Measurements from ENCODE around the gene HAPLN2.
A peak's percentile ranks its signal among the peaks of the same experiment; 100 is the strongest.
"Not testable (repeated sequence)": the region's sequence is repeated elsewhere in the genome, so short reads cannot be mapped to it uniquely, and the experiment has no call there.

Gene HAPLN2

DNA sequence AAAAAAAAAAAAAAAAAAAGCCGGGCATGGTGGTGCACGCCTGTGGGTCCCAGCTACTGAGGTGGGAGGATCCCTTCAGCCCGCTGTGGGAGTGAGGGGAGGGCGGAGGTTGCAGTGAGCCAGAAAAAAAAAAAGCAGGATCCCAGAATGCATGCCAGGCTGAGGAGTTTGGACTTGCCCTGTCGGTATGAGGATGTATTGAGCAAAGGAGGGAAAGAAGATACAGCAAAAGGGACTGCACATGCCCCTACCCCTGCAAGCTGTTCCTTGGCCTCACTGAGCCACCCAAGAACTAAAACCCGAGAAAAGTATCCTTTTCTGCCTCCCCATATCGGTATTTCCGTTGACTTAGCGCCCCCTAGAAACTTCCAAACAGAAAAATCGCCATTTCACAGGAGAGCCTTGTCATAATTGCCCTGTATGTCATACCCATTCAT, 16.6 kb upstream of the HAPLN2 start (continued):
- TF ChIP-seq, protein P1, sequence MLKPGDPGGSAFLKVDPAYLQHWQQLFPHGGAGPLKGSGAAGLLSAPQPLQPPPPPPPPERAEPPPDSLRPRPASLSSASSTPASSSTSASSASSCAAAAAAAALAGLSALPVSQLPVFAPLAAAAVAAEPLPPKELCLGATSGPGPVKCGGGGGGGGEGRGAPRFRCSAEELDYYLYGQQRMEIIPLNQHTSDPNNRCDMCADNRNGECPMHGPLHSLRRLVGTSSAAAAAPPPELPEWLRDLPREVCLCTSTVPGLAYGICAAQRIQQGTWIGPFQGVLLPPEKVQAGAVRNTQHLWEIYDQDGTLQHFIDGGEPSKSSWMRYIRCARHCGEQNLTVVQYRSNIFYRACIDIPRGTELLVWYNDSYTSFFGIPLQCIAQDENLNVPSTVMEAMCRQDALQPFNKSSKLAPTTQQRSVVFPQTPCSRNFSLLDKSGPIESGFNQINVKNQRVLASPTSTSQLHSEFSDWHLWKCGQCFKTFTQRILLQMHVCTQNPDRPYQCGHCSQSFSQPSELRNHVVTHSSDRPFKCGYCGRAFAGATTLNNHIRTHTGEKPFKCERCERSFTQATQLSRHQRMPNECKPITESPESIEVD (tag by site-specific recombination; IDR thresholded peaks at IDR 0.05), result no peak; the same call in 1 of the 2 replicates
- peak; percentile 39; the same call in 1 of the 2 replicates for TF ChIP-seq KLF1 (tag by site-specific recombination; IDR thresholded peaks at IDR 0.05)
- no peak for TF ChIP-seq ZNF146 (tag by site-specific recombination; IDR thresholded peaks at IDR 0.05)
- TF ChIP-seq GLI2 (tag by site-specific recombination; IDR thresholded peaks at IDR 0.05; ENCODE audit: borderline replicate concordance, low read depth), result no peak
- TF ChIP-seq ZNF366 (tag by site-specific recombination; conservative IDR thresholded peaks at IDR 0.05), result peak; percentile 22; the same call in 1 of the 2 replicates
- TF ChIP-seq ZBTB17 (tag by site-specific recombination; IDR thresholded peaks at IDR 0.05), result peak; percentile 59
- TF ChIP-seq ZNF707 (tag by site-specific recombination; IDR thresholded peaks at IDR 0.05), result no peak
- TF ChIP-seq ZNF510 (tag by site-specific recombination; IDR thresholded peaks at IDR 0.05; ENCODE audit: insufficient replicate concordance), result no peak
- no peak for TF ChIP-seq ZNF394 (tag by site-specific recombination; IDR thresholded peaks at IDR 0.05; ENCODE audit: borderline replicate concordance)
- TF ChIP-seq, protein P2, sequence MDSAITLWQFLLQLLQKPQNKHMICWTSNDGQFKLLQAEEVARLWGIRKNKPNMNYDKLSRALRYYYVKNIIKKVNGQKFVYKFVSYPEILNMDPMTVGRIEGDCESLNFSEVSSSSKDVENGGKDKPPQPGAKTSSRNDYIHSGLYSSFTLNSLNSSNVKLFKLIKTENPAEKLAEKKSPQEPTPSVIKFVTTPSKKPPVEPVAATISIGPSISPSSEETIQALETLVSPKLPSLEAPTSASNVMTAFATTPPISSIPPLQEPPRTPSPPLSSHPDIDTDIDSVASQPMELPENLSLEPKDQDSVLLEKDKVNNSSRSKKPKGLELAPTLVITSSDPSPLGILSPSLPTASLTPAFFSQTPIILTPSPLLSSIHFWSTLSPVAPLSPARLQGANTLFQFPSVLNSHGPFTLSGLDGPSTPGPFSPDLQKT (IDR thresholded peaks at IDR 0.05; ENCODE audit: borderline replicate concordance, low read depth, low read length), result peak; percentile 3; the same call in 1 of the 2 replicates
- TF ChIP-seq, protein P3, sequence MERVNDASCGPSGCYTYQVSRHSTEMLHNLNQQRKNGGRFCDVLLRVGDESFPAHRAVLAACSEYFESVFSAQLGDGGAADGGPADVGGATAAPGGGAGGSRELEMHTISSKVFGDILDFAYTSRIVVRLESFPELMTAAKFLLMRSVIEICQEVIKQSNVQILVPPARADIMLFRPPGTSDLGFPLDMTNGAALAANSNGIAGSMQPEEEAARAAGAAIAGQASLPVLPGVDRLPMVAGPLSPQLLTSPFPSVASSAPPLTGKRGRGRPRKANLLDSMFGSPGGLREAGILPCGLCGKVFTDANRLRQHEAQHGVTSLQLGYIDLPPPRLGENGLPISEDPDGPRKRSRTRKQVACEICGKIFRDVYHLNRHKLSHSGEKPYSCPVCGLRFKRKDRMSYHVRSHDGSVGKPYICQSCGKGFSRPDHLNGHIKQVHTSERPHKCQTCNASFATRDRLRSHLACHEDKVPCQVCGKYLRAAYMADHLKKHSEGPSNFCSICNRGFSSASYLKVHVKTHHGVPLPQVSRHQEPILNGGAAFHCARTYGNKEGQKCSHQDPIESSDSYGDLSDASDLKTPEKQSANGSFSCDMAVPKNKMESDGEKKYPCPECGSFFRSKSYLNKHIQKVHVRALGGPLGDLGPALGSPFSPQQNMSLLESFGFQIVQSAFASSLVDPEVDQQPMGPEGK (tag by site-specific recombination; IDR thresholded peaks at IDR 0.05), result peak; percentile 74
- TF ChIP-seq MYNN (tag by site-specific recombination; IDR thresholded peaks at IDR 0.05; ENCODE audit: borderline replicate concordance), result no peak
- 0 out of 2 replicates have a peak, but pooled peaks have one; percentile 11 for TF ChIP-seq GLIS2 (tag by site-specific recombination; IDR thresholded peaks at IDR 0.05)
- TF ChIP-seq ZNF239 (tag by site-specific recombination; IDR thresholded peaks at IDR 0.05), result no peak
- no peak for TF ChIP-seq ZNF658 (tag by site-specific recombination; IDR thresholded peaks at IDR 0.05)
- TF ChIP-seq ZBTB20 (tag by site-specific recombination; IDR thresholded peaks at IDR 0.05), result no peak
- peak; percentile 79 for TF ChIP-seq ZFP69B (tag by site-specific recombination; IDR thresholded peaks at IDR 0.05)
- TF ChIP-seq SP2 (tag by site-specific recombination; IDR thresholded peaks at IDR 0.05), result peak; percentile 24; the same call in 1 of the 2 replicates
- TF ChIP-seq ZNF184 (tag by site-specific recombination; IDR thresholded peaks at IDR 0.05), result no peak
- no peak for TF ChIP-seq ZNF530 (tag by site-specific recombination; IDR thresholded peaks at IDR 0.05; ENCODE audit: low read depth)
- TF ChIP-seq, protein P4, sequence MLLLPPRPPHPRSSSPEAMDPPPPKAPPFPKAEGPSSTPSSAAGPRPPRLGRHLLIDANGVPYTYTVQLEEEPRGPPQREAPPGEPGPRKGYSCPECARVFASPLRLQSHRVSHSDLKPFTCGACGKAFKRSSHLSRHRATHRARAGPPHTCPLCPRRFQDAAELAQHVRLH (tag by site-specific recombination; IDR thresholded peaks at IDR 0.05), result 0 out of 2 replicates have a peak, but pooled peaks have one; percentile 28
- no peak for TF ChIP-seq ZNF248 (tag by site-specific recombination; IDR thresholded peaks at IDR 0.05)
- no peak for TF ChIP-seq HIC1 (tag by site-specific recombination; IDR thresholded peaks at IDR 0.05)
- TF ChIP-seq ZNF19 (tag by site-specific recombination; IDR thresholded peaks at IDR 0.05; ENCODE audit: low read depth), result no peak
- TF ChIP-seq PRDM10 (tag by site-specific recombination; IDR thresholded peaks at IDR 0.05), result peak; percentile 63
- no peak for TF ChIP-seq ZNF223 (tag by site-specific recombination; IDR thresholded peaks at IDR 0.05)

DNA sequence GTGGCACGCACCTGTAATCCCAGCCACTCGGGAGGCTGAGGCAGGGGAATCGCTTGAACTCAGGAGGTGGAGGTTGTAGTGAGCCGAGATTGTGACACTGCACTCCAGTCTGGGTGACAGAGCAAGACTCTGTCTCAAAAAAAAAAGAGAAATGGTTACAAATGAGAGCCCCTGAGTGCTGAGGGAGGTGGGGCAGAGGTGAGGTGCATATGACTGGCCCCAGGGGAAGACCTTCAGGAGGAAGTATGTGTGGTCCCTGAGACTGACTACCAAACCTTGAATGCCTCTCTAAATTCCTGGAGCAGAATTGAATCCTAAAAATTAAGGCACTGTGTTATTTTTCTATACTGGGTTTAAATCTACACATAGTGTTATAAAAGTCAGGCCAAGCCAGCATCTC, 11.9 kb upstream of the HAPLN2 start:
- H3K27ac ChIP-seq (ENCODE audit: extremely low read depth, low read depth, low read length); H3K36me3 ChIP-seq (ENCODE audit: control insufficient read depth in 2 of 2, insufficient read depth in 1 of 2, low read length in 2 of 2); H3K4me1 ChIP-seq (ENCODE audit: control insufficient read depth, insufficient read depth, low read length); H3K9me3 ChIP-seq (ENCODE audit: control insufficient read depth, insufficient read depth, low read depth, low read length); CTCF ChIA-PET; POLR2A ChIA-PET; H3K4me3 ChIP-seq (ENCODE audit: low read depth, low read length): not testable (repeated sequence)
